Epithelial cell of prostate (primary cell): ENCODE measurements around the gene KDELR3.
A peak's percentile ranks its signal among the peaks of the same experiment; 100 is the strongest.
"Not testable (repeated sequence)": the region's sequence is repeated elsewhere in the genome, so short reads cannot be mapped to it uniquely, and the experiment has no call there.

Source experiments
- DNase-seq: peaks from one replicate; pipeline ENCODE4 v3.0.0-alpha.2; 2011; ENCODE audit warnings: low read depth, low spot score
- H3K27ac ChIP-seq: fragments of 450-650 bp; 2 replicates; pipeline ENCODE4 v1.5.1; 2017; ENCODE audit warnings: mild to moderate bottlenecking

Gene KDELR3

DNA sequence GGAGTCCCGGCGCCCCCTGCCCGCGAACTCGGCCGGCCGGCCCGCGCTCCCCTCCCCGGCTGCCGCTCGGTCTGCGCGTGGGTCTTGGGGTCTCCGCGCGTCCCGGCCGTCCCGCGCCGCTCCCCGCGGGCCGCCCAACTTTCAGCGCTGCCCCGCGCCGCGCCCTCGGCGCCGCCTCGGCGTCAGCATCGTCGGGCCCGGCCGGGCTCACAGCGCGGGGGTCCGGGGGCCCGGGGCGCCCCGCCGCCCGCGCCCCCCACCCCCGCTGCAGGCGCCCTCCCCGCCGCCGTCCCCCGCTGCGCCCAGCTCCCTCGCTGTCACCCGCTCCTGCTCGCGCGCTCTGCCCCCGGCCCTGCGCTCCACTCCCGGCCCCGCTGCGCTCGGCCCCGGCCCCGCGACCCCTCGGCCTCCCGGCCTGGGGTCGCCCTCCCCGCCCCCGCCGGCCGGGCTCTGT lies 12.8 kb upstream of the KDELR3 start, which contains the start of gene KCNJ4:
Gene KCNJ4, minus strand, starts transcription at position 124 of the 454 bp plus-strand sequence. CDS start 27,067 bp downstream, outside the sequence.
- no peak within 1 kb of the TSS for H3K27ac ChIP-seq
- DNase-seq: no peak

DNA sequence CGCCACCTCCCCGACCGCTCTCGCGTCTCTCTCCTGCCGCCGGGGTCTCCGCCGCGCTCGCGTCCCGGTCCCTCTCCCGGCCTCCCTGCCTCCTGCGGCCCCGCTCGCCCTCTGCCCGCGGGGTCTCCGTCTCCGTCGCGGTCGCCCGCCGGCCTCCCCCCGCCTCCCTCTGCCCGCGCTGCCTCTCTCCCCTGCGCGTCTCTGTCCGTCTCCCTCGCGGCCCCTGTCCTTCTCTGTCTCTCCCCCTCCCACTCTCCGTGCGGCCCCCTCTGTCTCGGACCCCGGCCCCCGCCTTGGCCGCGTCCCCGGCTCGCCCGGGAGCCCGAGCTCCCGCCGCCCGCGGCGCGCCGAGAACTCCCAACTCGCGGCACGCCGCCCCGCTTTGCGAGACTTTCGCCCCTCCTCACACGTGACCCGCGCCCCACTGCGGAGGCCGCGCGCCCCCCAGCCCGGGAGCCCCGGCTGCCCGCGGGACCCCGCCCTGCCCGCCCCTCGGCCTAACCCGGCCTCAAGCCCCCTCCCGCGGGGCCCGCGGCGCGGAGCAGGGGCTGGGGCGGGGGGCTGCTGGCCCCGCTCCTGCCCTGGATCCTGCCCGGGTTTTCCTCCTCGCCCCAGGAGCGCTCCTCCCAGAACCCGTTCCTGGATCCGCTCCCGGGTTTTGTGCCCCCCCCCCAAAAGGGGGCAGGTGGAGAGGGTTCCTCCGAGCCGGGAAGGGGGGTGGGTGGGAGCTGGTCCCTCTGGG lies 12.2 kb upstream of the KDELR3 start:
- DNase-seq: no peak
- no peak overlapping the region for H3K27ac ChIP-seq

DNA sequence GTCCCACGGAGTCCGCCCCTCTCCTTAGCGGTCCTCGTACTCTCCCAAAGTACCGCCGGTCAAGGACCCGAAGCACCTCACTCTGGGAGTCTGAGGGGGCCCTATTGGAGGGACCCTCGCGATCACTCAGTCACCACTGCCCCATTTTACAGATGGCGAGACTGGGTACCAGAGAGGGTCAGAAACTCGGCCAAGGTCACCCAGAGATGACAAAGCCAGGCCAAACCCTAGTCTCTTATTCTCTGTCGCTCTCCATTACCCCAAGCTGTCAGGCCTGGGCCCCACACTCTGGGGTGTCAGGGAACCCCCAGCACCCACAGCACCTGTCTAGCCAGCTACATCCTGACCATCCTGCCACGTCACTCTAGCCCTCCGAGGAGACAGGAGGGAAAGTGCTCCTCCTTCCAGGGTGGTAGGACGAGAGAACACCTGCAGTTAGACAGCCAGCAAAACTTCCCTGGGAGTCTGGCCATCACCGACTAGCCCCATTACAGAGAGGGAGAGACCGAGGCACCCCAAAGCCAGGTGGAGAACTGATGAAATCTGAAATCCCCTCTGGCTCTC lies 11.5 kb upstream of the KDELR3 start:
- DNase-seq: no peak
- H3K27ac ChIP-seq: no peak overlapping the region

DNA sequence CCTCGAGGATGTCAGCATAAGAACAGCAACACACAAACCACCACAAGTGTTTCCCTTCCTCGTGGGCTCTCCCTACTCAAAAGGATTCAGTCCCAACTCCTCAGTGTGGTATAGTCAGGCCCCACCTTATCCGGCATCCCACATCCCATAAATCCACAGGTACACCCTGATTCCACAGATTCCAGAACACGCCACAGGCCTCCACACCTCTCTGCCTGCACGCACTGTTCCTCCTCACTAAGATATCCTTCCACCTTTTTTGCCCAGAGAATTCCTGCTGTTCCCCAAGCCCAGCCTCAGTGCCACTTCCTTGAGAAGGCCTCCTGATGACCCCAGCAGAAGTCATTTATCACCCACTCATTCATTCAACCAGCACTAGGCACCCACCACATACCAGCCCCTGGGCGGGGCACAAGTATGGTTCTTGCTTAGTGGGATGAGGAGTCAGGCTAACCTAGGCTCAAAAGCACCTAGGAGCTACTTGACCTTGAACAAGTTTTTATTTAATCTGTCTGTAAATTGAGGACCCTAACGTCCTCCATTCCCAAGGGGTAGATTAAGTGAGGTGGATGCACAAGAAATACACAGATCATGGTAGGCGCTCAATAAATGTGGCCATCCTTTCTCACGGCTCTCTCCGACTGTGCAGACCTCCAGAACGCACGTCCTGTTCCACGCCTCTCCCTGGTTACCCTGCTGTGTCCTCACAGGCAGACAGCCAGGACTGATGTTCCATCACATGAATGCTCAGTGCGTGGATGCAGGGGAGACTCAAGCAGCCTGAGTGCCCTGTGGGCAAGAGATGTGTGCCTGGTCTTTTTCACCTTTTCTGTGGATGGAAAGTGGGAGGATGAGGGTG lies 10.8 kb upstream of the KDELR3 start:
- DNase-seq: no peak

DNA sequence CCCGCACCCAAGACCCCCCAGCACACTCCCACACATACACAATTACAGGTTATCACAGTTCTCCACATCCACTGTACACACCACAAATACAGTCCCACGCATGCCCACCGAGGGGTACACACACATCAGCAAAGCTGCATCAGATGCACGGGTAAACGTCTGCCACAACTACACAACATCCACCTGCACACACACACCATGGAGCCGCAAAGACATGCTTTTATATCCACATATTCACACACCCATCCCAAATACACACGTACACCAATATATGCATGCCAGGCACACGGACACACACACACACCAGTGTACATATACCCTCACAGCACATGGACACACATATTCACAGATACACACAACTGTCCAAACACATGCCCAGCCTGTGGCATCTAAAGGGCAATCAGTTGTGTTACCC lies 7.5 kb upstream of the KDELR3 start:
- no peak for DNase-seq
- no peak overlapping the region for H3K27ac ChIP-seq

More for the DNA sequence above, 10.8 kb upstream of the KDELR3 start:
- no peak overlapping the region for H3K27ac ChIP-seq

DNA sequence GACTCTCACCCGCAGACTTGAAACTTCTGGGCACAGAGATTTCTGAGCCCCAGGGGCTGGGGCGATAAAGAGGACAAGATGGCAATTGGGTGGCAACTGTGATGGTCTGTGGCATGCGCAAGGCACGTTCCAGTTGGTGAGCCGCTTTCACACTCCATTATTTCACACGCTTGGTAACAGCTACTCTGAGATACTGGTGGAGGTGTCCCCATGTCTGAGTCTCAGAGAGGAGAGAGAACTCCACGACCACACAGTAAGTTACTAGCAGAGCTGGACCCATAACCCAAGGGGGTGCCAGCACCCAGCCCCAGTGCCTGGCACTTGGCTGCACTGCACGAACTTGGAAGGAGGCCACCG lies 6.9 kb upstream of the KDELR3 start:
- DNase-seq: no peak
- H3K27ac ChIP-seq: no peak overlapping the region

DNA sequence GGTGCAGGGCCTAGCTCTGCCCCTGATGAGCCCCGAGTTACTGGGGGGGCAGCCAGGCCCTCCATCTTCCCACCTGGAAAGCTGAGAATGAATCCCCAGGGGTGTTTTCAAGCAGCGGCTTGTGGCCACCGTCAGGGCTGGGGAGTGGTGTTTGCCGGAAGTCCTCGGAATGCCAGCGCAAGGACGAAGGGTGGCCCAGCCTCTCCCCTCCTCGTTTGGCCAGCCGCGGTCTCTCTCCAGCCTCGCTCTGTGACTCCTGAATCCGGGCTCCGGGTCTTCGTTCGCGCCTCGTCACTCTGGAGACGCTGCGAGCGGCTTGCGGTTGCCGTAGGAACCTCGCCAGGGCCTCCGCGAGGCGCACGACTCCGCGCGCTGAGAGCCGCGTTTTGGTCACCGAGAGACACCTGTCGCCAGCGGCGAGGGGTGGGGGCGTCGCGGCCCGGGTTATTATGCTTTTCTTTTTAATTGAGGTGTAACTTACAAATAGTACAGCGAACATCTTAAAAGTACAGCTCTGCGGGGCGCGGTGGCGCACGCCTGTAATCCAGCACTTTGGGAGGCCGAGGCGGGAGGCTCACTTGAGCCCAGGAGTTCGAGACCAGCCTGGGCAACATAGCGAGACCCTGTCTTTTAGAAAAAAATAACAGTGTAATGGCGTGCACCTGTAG lies 6.3 kb upstream of the KDELR3 start:
- H3K27ac ChIP-seq: no peak overlapping the region
- DNase-seq: peak; percentile 31

DNA sequence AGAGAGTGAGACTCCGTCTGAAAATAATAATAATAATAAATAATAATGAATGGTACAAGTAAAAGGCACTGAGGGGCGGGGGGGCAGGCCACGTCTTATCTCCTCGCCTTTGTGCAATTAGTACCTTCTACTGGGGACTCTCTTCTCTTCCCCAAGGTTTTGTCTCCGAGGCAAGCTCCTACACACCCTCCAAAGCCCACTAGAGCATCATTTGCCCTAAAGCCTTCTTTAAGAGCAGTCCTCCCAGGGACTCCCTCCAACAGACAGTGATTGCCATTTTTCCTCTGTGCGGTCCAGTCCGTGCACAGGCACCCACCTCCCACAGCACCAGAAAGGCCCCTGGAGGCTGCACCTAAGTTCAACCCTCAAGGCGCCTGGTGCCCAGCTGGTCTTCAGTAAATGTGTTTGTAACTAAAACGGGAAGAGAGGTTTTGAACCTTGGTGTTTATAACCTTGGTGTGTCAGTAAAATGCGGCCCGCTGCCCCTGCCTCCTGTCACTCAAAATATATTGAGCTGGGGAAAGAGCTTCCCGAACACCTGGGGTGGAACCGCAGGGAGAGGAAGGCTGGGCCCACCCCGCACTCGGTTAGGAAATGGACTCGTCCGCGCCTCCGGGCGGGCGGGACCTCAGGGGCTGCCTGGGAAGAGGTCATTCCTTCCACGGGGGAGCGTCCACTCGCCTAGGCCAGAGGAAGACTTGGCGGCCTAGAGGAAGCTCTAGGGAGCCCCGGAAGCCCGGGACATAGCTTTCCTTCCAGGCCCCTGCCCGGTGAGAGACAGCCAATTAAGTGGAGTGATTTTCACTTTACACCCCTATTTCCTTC lies 4.7 kb upstream of the KDELR3 start:
- DNase-seq: no peak
- no peak overlapping the region for H3K27ac ChIP-seq

DNA sequence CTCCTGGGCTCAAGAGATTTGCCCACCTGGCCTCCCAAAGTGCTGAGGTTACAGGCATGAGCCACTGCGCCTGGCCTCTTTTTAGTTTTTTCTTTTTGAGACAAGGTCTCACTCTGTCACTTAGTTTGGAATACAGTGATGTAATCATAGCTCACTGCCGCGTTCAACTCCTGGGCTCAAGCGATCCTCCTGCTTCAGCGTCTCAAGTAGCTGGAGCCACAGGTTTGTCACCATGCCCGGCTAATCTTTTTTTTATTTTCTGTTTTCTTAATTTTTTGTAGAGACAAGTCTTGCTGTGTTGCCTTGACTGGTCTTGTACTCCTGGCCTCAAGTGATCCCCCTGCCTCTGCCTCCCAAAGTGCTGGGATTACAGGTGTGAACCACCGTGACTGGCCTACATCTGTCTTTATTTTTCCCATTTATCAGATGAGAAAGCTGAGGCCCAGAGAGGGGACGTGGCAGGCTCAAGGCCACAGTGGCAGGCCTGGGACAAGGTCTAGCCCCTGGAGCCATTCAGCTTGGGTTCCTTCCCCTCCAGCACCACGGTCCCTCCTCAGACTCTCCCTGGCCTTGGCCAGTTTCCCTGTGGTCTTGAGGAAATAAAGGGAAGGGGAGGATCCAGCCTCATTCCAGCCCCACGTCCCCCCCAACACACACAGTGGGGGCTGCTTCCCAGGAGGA lies 2.8 kb upstream of the KDELR3 start:
- no peak for DNase-seq
- no peak overlapping the region for H3K27ac ChIP-seq

DNA sequence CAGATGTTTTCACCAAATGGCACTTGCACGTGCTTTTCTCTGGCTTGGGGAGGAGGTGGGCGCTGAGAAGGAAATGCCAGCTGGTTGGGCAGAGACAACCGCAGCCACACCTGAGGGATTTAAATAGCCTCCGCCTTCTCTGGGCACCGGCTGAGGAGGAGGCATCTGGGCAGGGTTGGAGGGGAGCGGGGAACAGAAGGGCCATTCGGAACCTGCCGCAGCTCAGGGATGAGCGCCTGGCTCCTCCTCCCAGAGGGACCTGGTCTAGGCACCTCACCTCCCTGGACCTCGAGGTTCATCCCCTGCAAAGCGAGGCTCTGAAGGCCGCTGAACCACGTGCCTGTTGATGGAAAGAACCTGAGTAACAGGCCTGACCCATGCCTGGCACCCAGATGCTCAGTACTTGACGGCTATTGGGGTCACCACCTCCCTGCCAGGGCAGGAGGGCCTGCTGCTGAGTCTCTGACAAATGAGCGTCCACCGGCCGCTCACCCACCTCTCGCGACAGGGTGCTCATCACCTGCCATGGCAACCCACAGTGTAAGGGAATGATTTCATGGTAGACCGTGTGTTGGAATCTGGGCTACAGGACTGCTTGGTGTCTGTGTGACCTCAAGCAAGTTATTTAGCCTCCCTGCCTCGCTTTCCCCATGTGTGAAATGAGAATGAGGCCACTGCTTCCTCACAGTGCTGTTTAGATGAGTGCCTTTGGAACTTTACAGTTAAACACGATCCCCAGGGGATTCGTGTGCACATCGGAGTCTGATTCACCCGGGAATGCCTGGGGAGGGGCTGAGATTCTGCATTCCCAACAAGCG lies 2.0 kb upstream of the KDELR3 start:
- H3K27ac ChIP-seq: no peak overlapping the region
- no peak for DNase-seq

DNA sequence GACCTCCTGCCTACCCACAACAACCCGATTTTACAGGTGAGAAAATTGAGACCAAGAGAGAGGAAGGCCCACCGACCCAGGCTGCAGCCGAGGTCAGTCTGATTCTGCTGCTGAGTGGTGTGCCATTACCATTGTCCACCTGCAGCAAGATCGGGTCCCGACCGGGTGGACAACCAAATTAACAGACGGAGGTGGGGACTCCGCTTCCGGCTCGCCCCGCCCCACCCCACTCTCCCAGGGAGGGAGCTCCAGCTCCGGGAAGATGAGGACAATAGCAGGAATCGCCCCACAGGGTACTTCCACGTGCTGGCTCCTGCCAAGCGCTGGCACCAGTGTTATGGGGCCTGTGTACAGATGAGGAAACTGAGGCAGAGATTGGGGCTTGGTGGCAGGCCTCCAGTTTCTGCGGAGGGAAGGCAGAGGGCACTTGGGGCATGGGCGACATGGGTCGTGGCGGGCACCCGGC lies 425 bp upstream of the KDELR3 start:
- no peak for DNase-seq

DNA sequence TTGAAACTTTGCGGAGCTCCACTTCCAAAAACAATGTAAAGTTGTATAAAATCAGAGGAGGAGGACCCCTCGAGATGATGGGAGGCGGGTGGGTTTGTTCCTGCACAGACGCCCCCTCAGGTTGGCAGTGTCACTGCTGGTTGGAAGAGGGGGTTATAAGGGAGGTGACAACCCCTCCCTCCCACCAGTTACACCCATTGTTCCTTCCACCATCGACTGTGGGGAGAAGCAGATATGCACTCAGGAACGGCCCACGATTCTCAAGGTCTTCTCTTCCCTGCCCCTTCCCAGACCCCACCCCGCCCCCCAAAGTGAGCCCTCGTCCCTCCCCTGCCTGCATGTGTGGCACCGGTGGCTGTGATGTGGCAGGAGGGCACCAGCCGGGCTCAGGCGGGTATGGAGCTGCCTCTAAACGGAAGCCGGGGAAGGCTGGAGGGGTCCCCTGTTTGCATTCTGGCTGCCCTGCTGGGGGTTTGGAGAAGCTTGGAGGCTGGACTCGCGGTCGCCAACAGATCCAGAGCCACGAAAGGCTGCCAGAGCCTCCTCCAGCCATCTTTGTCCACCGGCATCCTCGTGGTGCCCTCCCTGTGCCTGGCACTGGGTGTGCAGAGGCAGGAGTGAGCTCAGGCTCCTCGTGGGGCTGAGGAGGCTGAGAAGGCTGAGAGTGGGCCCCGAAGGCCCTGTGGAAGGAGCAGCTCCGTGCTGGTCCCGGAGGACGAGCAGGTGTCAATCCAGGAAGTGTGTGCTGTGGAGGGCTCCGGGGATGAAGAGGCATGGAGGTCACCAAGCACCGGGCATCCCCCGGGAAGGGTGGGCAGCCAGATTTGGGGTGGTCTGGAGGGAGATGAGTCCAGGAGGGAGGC lies 778 bp downstream of the KDELR3 start:
- H3K27ac ChIP-seq: no peak overlapping the region
- DNase-seq: no peak

More for the DNA sequence above, 425 bp upstream of the KDELR3 start:
- no peak overlapping the region for H3K27ac ChIP-seq

DNA sequence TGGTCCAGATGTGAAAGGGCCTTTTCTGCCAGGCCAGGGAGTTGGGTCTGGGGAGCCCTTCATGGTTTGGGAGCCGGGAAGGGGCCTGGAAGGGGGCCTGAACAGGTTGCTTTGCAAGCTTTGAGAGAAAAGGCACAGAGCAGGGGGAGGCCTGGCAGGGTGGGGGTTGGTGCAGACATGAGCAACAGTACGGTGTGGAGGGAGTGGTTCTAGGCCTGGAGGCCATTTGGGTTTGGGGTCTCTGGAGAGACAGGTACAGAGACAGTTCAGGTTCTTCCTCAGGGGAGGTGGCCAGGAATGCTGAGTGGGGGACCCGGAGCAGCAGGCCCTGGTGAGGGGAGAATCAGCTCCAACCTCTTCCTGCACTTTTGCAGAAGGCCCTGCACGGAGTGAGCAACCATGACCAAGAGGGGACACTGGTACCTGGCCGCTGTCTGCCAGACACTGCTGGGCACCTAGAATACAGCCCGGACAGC lies 1.4 kb downstream of the KDELR3 start:
- no peak overlapping the region for H3K27ac ChIP-seq

DNA sequence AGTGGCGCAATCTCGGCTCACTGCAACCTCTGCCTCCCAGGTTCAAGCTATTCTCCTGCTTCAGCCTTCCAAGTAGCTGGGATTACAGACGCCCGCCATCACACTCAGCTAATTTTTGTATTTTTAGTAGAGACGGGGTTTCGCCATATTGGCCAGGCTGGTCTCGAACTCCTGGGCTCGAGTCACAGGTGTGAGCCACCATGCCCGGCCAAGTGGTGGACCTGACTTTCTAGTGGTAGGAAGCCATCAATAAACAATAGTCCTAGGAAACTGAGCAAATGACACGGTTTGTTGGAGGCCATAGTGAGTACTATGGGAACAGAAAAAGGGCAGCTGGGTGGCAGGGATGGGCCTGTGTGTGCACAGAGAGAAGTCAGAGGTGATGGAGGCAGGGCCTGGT lies 2.3 kb downstream of the KDELR3 start:
- DNase-seq, H3K27ac ChIP-seq: not testable (repeated sequence)

More for the DNA sequence above, 1.4 kb downstream of the KDELR3 start:
- DNase-seq: no peak

DNA sequence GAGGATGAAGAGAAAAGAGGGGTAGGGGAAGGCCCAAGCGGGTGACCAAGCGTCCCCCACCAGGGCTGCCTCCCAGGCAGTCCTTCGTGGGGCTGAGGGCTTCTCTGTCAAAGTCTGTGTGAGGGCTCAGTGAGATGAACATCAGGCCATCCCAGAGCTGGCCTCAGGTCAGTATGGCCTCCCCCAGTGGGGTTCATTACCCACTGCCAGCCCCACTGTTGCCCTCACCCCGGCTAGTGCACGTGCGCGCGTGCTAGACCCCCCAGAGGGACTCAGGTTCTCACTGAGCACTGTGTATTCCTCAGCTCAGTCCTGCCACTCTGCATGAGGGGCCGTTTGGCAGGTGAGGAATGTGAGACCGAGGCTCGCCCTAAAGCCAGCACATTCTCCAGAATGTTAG lies 3.3 kb downstream of the KDELR3 start:
- H3K27ac ChIP-seq: no peak overlapping the region
- DNase-seq: no peak

DNA sequence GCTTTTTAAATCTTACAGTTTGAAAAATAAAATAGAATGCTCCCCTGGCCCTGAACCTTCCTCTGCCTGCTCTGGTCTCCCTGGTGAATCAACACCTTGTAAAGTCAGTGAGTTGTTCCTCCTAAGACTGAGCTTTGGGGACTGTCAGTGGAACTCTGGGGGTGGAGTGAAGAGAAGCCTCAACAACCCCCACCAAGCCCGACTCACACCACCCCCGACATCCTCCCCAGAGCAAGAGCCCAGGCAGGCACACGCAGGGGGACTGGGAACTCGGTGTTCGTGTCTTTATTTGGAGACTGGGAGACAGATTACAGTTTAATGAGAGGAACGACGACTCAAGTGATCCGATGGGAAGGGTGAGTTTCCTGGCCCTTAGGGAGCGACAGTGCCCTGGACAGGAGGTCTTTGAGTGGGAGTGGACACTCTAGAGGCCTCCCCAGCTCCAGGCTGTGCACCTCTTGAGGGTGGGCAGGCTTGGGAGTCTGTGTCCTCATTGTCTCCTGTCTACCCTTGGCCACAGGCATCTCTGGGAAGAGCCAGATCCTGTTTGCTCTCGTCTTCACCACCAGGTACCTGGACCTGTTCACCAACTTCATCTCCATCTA lies 6.2 kb downstream of the KDELR3 start:
- no peak for DNase-seq
- H3K27ac ChIP-seq: no peak overlapping the region

DNA sequence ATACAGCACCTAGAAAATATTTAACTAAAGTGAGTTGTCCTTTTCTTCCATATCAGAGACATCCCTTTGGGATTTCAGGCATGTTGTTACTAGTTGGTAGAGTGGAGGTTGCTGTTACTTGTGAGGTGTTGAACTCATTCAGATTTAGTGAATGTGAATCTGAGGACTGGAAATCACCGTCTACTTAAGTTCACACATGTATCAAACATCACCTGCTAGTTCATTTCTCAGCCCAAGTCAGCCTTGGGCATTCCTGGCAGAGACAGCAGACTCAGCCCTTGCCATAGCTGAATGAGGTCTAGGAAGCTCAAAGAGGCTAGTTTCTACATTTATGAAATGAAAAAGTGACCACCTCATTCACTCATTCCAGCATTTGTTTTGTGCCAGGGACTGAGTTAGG lies 9.7 kb downstream of the KDELR3 start:
- H3K27ac ChIP-seq: peak overlapping the region; percentile 33
- peak; percentile 20 for DNase-seq
